ENCODE results near the gene SLC51B.

The SLC51B gene

DNA sequence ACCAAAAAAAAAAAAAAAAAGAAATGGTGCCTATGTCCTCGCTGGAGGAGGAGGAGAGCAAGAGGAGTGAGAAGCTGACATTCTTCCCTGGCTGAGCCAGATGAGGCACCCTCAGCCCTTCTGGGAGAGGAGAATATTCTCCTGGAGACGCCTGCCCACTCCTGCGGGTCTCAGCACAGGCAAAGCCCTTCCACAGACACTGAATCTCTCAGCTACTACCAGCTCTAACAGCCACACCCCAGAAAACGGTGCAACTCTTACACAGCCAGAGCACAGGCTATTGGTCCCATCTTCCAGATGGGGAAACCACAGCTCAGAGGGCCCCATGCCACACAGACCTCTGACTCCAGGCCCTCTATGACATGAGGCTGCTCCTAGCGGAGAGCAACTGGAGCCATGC lies 16.9 kb downstream of the SLC51B start:
- TF ChIP-seq, protein P1, sequence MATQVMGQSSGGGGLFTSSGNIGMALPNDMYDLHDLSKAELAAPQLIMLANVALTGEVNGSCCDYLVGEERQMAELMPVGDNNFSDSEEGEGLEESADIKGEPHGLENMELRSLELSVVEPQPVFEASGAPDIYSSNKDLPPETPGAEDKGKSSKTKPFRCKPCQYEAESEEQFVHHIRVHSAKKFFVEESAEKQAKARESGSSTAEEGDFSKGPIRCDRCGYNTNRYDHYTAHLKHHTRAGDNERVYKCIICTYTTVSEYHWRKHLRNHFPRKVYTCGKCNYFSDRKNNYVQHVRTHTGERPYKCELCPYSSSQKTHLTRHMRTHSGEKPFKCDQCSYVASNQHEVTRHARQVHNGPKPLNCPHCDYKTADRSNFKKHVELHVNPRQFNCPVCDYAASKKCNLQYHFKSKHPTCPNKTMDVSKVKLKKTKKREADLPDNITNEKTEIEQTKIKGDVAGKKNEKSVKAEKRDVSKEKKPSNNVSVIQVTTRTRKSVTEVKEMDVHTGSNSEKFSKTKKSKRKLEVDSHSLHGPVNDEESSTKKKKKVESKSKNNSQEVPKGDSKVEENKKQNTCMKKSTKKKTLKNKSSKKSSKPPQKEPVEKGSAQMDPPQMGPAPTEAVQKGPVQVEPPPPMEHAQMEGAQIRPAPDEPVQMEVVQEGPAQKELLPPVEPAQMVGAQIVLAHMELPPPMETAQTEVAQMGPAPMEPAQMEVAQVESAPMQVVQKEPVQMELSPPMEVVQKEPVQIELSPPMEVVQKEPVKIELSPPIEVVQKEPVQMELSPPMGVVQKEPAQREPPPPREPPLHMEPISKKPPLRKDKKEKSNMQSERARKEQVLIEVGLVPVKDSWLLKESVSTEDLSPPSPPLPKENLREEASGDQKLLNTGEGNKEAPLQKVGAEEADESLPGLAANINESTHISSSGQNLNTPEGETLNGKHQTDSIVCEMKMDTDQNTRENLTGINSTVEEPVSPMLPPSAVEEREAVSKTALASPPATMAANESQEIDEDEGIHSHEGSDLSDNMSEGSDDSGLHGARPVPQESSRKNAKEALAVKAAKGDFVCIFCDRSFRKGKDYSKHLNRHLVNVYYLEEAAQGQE (IDR thresholded peaks at IDR 0.05; ENCODE audit: insufficient read depth in 1 of 2, low read depth in 2 of 2, low read length in 2 of 2) = no peak
- TF ChIP-seq TAF1 (IDR thresholded peaks at IDR 0.05; ENCODE audit: borderline replicate concordance, insufficient read depth, low read length) = no peak
- TF ChIP-seq SIN3A (IDR thresholded peaks at IDR 0.05; ENCODE audit: borderline replicate concordance, insufficient read depth, low read length) = no peak
- TF ChIP-seq FOXP2 (optimal IDR thresholded peaks at IDR 0.05; ENCODE audit: borderline replicate concordance, extremely low read depth, extremely low read length, insufficient read depth) = no peak
- no peak for TF ChIP-seq POLR2AphosphoS5 (IDR thresholded peaks at IDR 0.05; ENCODE audit: low read depth, low read length)

- TF ChIP-seq TAF1 (IDR thresholded peaks at IDR 0.05; ENCODE audit: borderline replicate concordance, insufficient read depth, low read length) = no peak
- TF ChIP-seq POLR2AphosphoS5 (IDR thresholded peaks at IDR 0.05; ENCODE audit: low read depth, low read length) = no peak
- TF ChIP-seq, protein P1 (IDR thresholded peaks at IDR 0.05; ENCODE audit: insufficient read depth in 1 of 2, low read depth in 2 of 2, low read length in 2 of 2) = no peak
- no peak for TF ChIP-seq FOXP2 (optimal IDR thresholded peaks at IDR 0.05; ENCODE audit: borderline replicate concordance, extremely low read depth, extremely low read length, insufficient read depth)
Observed at GRCh38 chr15:65062726-65063125, 17.5 kb downstream of the SLC51B start.

DNA sequence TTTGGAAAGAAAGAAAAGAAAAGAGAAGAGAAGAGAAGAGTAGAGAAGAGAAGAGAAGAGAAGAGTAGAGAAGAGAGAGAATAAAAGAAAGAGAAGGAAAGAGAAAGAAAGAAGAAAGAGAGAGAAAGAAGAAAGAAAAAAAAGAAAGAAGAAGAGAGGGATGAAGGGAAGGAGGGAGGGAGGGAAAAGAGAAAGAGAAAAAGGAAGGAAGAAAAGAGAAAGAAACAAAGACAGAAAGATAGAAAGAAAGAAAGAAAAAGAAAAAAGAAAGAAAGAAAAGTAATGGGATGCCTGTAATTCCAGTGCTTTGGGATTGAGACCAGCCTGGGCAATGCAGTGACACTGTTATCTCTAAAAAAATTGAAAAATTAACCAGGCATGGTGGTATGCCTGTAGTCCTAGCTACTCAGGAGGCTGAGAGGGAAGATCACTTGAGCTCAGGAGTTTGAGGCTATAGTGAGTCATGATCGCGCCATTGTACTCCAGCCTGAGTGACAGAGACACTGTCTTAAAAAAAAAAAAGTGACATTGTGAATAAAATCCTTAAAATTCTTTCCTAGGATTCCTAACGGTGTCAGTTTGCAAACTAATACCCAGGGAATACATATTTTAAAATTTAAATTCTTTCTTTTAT lies 20.9 kb downstream of the SLC51B start:
- TF ChIP-seq TAF1 (IDR thresholded peaks at IDR 0.05; ENCODE audit: borderline replicate concordance, insufficient read depth, low read length) (no peak), SIN3A (IDR thresholded peaks at IDR 0.05; ENCODE audit: borderline replicate concordance, insufficient read depth, low read length) (no peak), POLR2AphosphoS5 (IDR thresholded peaks at IDR 0.05; ENCODE audit: low read depth, low read length) (no peak), FOXP2 (optimal IDR thresholded peaks at IDR 0.05; ENCODE audit: borderline replicate concordance, extremely low read depth, extremely low read length, insufficient read depth) (no peak)
- TF ChIP-seq, protein P1 (IDR thresholded peaks at IDR 0.05; ENCODE audit: insufficient read depth in 1 of 2, low read depth in 2 of 2, low read length in 2 of 2) = no peak

DNA sequence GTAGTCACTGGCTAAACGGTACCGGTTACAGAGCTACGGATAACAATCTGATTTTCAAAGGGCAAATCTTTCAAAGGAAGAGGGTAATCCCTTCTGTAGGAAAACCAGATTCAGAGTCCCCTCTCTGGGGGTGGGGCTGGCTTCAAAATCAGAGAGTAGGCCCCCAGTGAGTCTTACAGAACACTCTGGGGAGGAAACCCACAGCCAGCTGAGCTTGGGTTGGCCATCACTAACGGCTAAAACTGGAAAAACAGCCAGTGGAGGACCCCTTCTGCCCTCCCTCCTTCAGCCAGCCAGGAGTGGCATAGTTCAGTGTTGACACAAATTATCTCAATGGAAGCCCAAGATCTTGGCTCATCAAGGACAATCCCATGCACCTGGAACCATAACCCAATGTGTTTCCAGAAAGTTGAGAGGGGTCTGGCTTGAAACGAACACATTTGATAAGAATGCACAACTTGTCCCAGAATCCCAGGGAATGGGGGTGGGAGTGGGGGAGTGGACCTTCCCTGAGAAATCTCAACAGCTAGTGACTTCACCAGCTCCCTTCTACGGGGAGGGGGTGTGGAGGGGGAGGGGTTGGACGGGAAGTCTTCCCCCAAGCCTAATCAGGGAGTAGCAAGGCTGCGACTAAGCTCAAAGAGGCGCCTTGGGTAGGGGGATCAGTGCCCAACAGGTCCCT lies 21.6 kb downstream of the SLC51B start:
- TF ChIP-seq SIN3A (IDR thresholded peaks at IDR 0.05; ENCODE audit: borderline replicate concordance, insufficient read depth, low read length) (no peak), TAF1 (IDR thresholded peaks at IDR 0.05; ENCODE audit: borderline replicate concordance, insufficient read depth, low read length) (no peak), POLR2AphosphoS5 (IDR thresholded peaks at IDR 0.05; ENCODE audit: low read depth, low read length) (no peak), FOXP2 (optimal IDR thresholded peaks at IDR 0.05; ENCODE audit: borderline replicate concordance, extremely low read depth, extremely low read length, insufficient read depth) (no peak)
- TF ChIP-seq, protein P1 (IDR thresholded peaks at IDR 0.05; ENCODE audit: insufficient read depth in 1 of 2, low read depth in 2 of 2, low read length in 2 of 2) = no peak
